Measurements from ENCODE around the gene COX6A2.

DNA sequence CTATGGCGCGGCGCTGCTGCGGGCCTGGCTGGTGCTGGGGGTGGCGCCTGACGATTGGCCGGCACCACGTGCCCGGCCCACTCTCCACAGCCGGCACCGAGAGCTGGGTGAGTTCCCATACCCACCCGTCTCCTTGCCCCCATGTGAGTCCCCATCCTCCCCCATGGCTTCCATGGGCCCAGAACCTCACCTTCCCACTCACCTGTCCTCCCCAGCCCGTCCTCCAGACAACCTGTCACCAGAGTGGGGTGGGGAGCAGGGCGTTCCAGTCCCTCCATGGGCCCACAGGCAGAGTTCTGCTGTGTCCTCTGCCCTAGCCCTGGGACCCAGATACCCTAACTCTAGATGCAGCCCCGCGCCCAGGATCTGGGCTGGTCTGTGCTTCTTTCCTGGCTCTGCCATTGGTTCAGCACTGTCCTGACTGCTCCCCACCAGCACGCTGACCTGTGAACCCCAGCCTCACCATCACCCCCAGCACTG, 36.7 kb upstream of the COX6A2 start:
- TF ChIP-seq, protein P1, sequence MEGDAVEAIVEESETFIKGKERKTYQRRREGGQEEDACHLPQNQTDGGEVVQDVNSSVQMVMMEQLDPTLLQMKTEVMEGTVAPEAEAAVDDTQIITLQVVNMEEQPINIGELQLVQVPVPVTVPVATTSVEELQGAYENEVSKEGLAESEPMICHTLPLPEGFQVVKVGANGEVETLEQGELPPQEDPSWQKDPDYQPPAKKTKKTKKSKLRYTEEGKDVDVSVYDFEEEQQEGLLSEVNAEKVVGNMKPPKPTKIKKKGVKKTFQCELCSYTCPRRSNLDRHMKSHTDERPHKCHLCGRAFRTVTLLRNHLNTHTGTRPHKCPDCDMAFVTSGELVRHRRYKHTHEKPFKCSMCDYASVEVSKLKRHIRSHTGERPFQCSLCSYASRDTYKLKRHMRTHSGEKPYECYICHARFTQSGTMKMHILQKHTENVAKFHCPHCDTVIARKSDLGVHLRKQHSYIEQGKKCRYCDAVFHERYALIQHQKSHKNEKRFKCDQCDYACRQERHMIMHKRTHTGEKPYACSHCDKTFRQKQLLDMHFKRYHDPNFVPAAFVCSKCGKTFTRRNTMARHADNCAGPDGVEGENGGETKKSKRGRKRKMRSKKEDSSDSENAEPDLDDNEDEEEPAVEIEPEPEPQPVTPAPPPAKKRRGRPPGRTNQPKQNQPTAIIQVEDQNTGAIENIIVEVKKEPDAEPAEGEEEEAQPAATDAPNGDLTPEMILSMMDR (conservative IDR thresholded peaks at IDR 0.05), result no peak
- TF ChIP-seq ZFX (IDR thresholded peaks at IDR 0.05), result no peak
